GM11168 (cell line): ENCODE measurements around the gene ZNF141.
"Not testable (repeated sequence)": the region's sequence is repeated elsewhere in the genome, so short reads cannot be mapped to it uniquely, and the experiment has no call there.

Experiments used
- in situ Hi-C: fragments of 300-500 bp; cut with MboI; formaldehyde crosslinking; loops from one replicate; pipeline ENCODE4 v1.12.0; 2022; ENCODE audit warnings: low sequenced_read_pairs; ENCODE audit not compliant: unreplicated experiment

Gene ZNF141

GRCh38 chr4:384311-385010 lies 46.8 kb downstream of the ZNF141 start:
- in situ Hi-C loops, result no loop called here

GRCh38 chr4:385934-386707 lies 48.5 kb downstream of the ZNF141 start:
- in situ Hi-C loops, result no loop called here

GRCh38 chr4:386708-387105 lies 49.1 kb downstream of the ZNF141 start:
- in situ Hi-C loops, result no loop called here

- in situ Hi-C loops, result no loop called here
Observed at GRCh38 chr4:404006-404405, 66.4 kb downstream of the ZNF141 start.

- in situ Hi-C loops, result not testable (repeated sequence)
Observed at GRCh38 chr4:408321-408720, 70.7 kb downstream of the ZNF141 start.

GRCh38 chr4:422587-422986 lies 85.0 kb downstream of the ZNF141 start:
- in situ Hi-C loops, result no loop called here
